H9 (cell line): Measurements from ENCODE around the gene PLD5. TPM values are rescaled to one million over a fixed set of nuclear protein-coding genes. Genes with fewer than 3 reads are reported as not detected.

Experiments used
- DNase-seq: peaks from one replicate; pipeline ENCODE4 v3.0.0-alpha.2; 2017
- H2AFZ ChIP-seq: one replicate; pipeline ENCODE4 v1.6.1; 2013; ENCODE audit warnings: mild to moderate bottlenecking, low read length, control low read depth, moderate library complexity
- H2AK5ac ChIP-seq: 2 replicates; pipeline ENCODE4 v1.6.1; 2013; ENCODE audit warnings: low read length, control low read depth, mixed read lengths; ENCODE audit not compliant: insufficient read length
- H2BK120ac ChIP-seq: one replicate; pipeline ENCODE4 v1.6.1; 2013; ENCODE audit warnings: low read depth, mild to moderate bottlenecking, low read length, control low read depth, inconsistent platforms; ENCODE audit not compliant: poor library complexity, severe bottlenecking
- H2BK12ac ChIP-seq: 2 replicates; pipeline ENCODE4 v1.6.1; 2013; ENCODE audit warnings: low read length, control low read depth, mixed read lengths, low read depth; ENCODE audit not compliant: insufficient read length
- H2BK15ac ChIP-seq: 2 replicates; pipeline ENCODE4 v1.6.1; 2013; ENCODE audit warnings: low read depth, low read length, control low read depth
- H2BK20ac ChIP-seq: one replicate; pipeline ENCODE4 v1.6.1; 2013; ENCODE audit warnings: low read depth, mild to moderate bottlenecking, low read length, control low read depth, inconsistent platforms; ENCODE audit not compliant: poor library complexity, severe bottlenecking
- H2BK5ac ChIP-seq: 2 replicates; pipeline ENCODE4 v1.6.1; 2013; ENCODE audit warnings: low read length, control low read depth, mixed read lengths; ENCODE audit not compliant: insufficient read length
- H3K14ac ChIP-seq: 2 replicates; pipeline ENCODE4 v1.6.1; 2013; ENCODE audit warnings: low read length, control low read depth; ENCODE audit not compliant: insufficient read depth
- H3K18ac ChIP-seq: 2 replicates; pipeline ENCODE4 v1.6.1; 2013; ENCODE audit warnings: low read depth, mild to moderate bottlenecking, mixed read lengths, low read length, control low read depth; ENCODE audit not compliant: insufficient read length
- H3K23ac ChIP-seq: 2 replicates; pipeline ENCODE4 v1.6.1; 2013; ENCODE audit warnings: low read length, control low read depth, mixed read lengths, low read depth; ENCODE audit not compliant: insufficient read length
- H3K23me2 ChIP-seq: 2 replicates; pipeline ENCODE4 v1.6.1; 2013; ENCODE audit warnings: low read depth, mild to moderate bottlenecking, mixed read lengths, low read length, control low read depth; ENCODE audit not compliant: insufficient read length, poor library complexity, severe bottlenecking
- H3K27ac ChIP-seq: 2 replicates; pipeline ENCODE4 v1.5.1; 2013; ENCODE audit warnings: low read length, control low read depth, mixed read lengths, low read depth; ENCODE audit not compliant: insufficient read length
- H3K27me3 ChIP-seq: 2 replicates; pipeline ENCODE4 v1.6.1; 2013; ENCODE audit warnings: low read length, control low read depth, inconsistent platforms; ENCODE audit not compliant: insufficient read depth
- H3K4ac ChIP-seq: 2 replicates; pipeline ENCODE4 v1.6.1; 2013; ENCODE audit warnings: low read depth, mild to moderate bottlenecking, control low read depth, inconsistent platforms, low read length, moderate library complexity
- H3K4me1 ChIP-seq: 2 replicates; pipeline ENCODE4 v1.6.1; 2013; ENCODE audit warnings: low read length, control low read depth, inconsistent platforms; ENCODE audit not compliant: insufficient read depth
- H3K4me2 ChIP-seq: 2 replicates; pipeline ENCODE4 v1.6.1; 2013; ENCODE audit warnings: low read length, control low read depth, mixed read lengths; ENCODE audit not compliant: insufficient read length, insufficient read depth
- H3K56ac ChIP-seq: 2 replicates; pipeline ENCODE4 v1.6.1; 2013; ENCODE audit warnings: low read depth, mild to moderate bottlenecking, mixed read lengths, low read length, control low read depth; ENCODE audit not compliant: insufficient read length
- H3K79me1 ChIP-seq: 2 replicates; pipeline ENCODE4 v1.6.1; 2013; ENCODE audit warnings: low read depth, mild to moderate bottlenecking, moderate library complexity, low read length, control low read depth, inconsistent platforms; ENCODE audit not compliant: insufficient read depth, poor library complexity, severe bottlenecking
- H3K79me2 ChIP-seq: 2 replicates; pipeline ENCODE4 v1.6.1; 2013; ENCODE audit warnings: low read length, control low read depth, inconsistent platforms; ENCODE audit not compliant: insufficient read depth
- H3K9ac ChIP-seq: 2 replicates; pipeline ENCODE4 v1.6.1; 2013; ENCODE audit warnings: low read length, control low read depth, mixed read lengths; ENCODE audit not compliant: insufficient read length; ENCODE audit errors: extremely low read depth
- H3K9me3 ChIP-seq: one replicate; pipeline ENCODE4 v1.6.1; 2013; ENCODE audit warnings: low read depth, low read length, inconsistent platforms; ENCODE audit not compliant: control insufficient read depth
- H3T11ph ChIP-seq: one replicate; pipeline ENCODE4 v1.6.1; 2013; ENCODE audit warnings: mild to moderate bottlenecking, low read length, control low read depth, inconsistent platforms
- H4K20me1 ChIP-seq: one replicate; pipeline ENCODE4 v1.6.1; 2013; ENCODE audit not compliant: control insufficient read depth, insufficient read length, insufficient read depth
- H4K5ac ChIP-seq: 2 replicates; pipeline ENCODE4 v1.6.1; 2013; ENCODE audit warnings: low read depth, mild to moderate bottlenecking, mixed read lengths, low read length, control low read depth; ENCODE audit not compliant: insufficient read length
- H4K8ac ChIP-seq: replicated peaks from 2 replicates; pipeline ENCODE4 v1.6.1; 2013; ENCODE audit warnings: low read length, control low read depth, mixed read lengths, low read depth; ENCODE audit not compliant: insufficient read length
- H4K91ac ChIP-seq: 2 replicates; pipeline ENCODE4 v1.6.1; 2013; ENCODE audit warnings: low read depth, mild to moderate bottlenecking, moderate library complexity, mixed read lengths, low read length, control low read depth; ENCODE audit not compliant: insufficient read length
- H3K27ac Mint-ChIP-seq, 3 experiments: 2 replicates in 2 of 3; 3 replicates in 1 of 3; pipeline ENCODE4 v1.8.0; 2020 to 2021; ENCODE audit warnings: mixed read lengths in 3 of 3, mild to moderate bottlenecking in 1 of 3, moderate library complexity in 1 of 3
- H3K27me3 Mint-ChIP-seq: 2 replicates; pipeline ENCODE4 v1.8.0; 2021; ENCODE audit warnings: low read depth, mild to moderate bottlenecking, moderate library complexity, mixed read lengths
- H3K36me3 Mint-ChIP-seq, 3 experiments: 2 replicates in 2 of 3; 3 replicates in 1 of 3; pipeline ENCODE4 v1.8.0; 2020 to 2021; ENCODE audit warnings: low read depth in 3 of 3, mixed read lengths in 3 of 3; ENCODE audit not compliant: insufficient read depth in 1 of 3
- H3K4me1 Mint-ChIP-seq, 2 experiments: 2 replicates each; pipeline ENCODE4 v1.8.0; 2020; ENCODE audit warnings: mixed read lengths in 2 of 2
- H3K4me3 Mint-ChIP-seq, 2 experiments: 2 replicates in 1 of 2; 3 replicates in 1 of 2; pipeline ENCODE4 v1.8.0; 2020 to 2021; ENCODE audit warnings: mild to moderate bottlenecking in 2 of 2, mixed read lengths in 2 of 2, moderate library complexity in 1 of 2
- H3K9me3 Mint-ChIP-seq, 2 experiments: 2 replicates in 1 of 2; 3 replicates in 1 of 2; pipeline ENCODE4 v1.8.0; 2020; ENCODE audit warnings: mild to moderate bottlenecking in 2 of 2, mixed read lengths in 2 of 2, moderate library complexity in 1 of 2
- CTCF ChIP-seq: fragments of 200-600 bp; sonication (generic); conservative IDR thresholded peaks from 3 replicates; pipeline ENCODE4 v1.8.0; 2021; ENCODE audit warnings: antibody characterized with exemption, mild to moderate bottlenecking
- whole genome bisulfite sequencing: extraction: QIAGEN DNeasy Blood & Tissue Kit; methylation state at CpG from one replicate; pipeline ENCODE4 v1.1.7; 2013; ENCODE audit warnings: missing lambda C conversion rate, low lambda C conversion rate, mixed read lengths; ENCODE audit not compliant: insufficient read length; ENCODE audit errors: extremely low coverage; 5-methylcytosine and 5-hydroxymethylcytosine counted together
- total RNA-seq: library from RNA; stranded (reverse); gene quantifications from 2 replicates; pipeline ENCODE4 v1.2.1, GENCODE V29; 2021

The PLD5 gene
- total RNA-seq, 1 experiment from 2014 or later: 5.2 TPM

DNA sequence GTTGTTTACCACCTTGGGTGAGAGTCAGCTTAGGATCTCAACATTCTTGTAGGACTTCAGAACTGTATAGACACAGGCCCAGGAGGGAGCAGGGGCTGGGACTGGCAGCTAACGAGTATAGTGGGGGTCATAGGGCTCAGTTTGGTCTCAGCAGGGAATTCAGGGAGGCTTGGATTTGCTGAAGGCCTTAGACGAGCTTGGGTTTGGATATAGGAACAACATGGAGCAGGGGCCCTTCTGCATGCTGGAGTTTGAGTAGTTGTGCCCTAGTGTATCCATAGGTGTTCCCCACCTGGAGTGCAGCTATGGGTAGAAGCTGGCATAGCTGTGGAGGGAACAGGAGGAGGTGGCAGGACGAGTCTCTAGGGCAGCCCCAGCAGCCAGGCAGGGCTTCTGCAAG, 462.2 kb downstream of the PLD5 start:
- peaks cover 4 to 6% of the 10 kb centered on the region in 2 experiments for H3K4me1 Mint-ChIP-seq
- Histone ChIP-seq H2AFZ (no peak overlapping the region), H2BK12ac (no peak overlapping the region), H4K5ac (no peak overlapping the region), H3K56ac (no peak overlapping the region), H3K79me2 (no peaks in the 10 kb centered on the region), H3K23me2 (no peaks in the 10 kb centered on the region), H2BK5ac (no peak overlapping the region), H3K27me3 (no peaks in the 10 kb centered on the region), H3K9ac (no peak overlapping the region), H2AK5ac (no peak overlapping the region), H3K23ac (no peak overlapping the region), H3T11ph (no peak overlapping the region), H2BK120ac (no peak overlapping the region), H2BK15ac (no peak overlapping the region), H2BK20ac (no peak overlapping the region), H4K91ac (no peak overlapping the region), H3K4me1 (no peaks in the 10 kb centered on the region), H3K14ac (no peak overlapping the region), H3K79me1 (no peaks in the 10 kb centered on the region), H3K18ac (no peak overlapping the region), H4K8ac (no peak overlapping the region), H4K20me1 (no peaks in the 10 kb centered on the region), H3K4me2 (no peak overlapping the region), H3K9me3 (no peaks in the 10 kb centered on the region), H3K4ac (no peak overlapping the region), H3K27ac (no peak overlapping the region)
- TF ChIP-seq CTCF: no peak
- DNase-seq: no peak
- H3K36me3 Mint-ChIP-seq: no peaks in the 10 kb centered on the region; a peak in 1 of 7 replicates
- no peaks in the 10 kb centered on the region; the same call in 1 of the 2 replicates for H3K27me3 Mint-ChIP-seq
- no peak overlapping the region for H3K27ac Mint-ChIP-seq
- WGBS: no CpG with 5 or more reads among the region's 3 CpGs
- no peaks in the 10 kb centered on the region for H3K9me3 Mint-ChIP-seq
- H3K4me3 Mint-ChIP-seq: no peak overlapping the region
